ENCODE data around the gene CLIP2. TPM values are rescaled to one million over a fixed set of nuclear protein-coding genes. Genes with fewer than 3 reads are reported as not detected.

Gene CLIP2
- polyA plus RNA-seq, 3 donors = 1.1 to 5.2 (median 1.3) TPM

DNA sequence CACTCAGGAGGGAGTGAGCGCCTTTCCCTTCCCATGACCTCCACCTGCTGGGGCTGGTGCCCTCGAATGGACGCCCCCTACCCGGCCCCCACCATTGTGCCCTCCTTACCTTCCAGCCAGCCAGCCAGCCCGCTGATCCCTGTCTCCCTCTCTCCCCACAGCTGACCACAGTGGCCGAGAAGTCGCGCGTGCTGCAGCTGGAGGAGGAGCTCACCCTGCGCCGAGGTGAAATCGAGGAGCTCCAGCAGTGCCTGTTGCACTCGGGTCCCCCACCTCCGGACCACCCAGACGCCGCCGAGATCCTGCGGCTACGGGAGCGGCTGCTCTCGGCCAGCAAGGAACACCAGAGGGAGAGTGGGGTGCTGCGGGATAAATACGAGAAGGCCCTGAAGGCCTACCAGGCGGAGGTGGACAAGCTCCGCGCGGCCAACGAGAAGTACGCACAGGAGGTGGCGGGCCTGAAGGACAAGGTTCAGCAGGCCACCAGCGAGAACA lies 86.6 kb downstream of the CLIP2 start:
- H2AFZ ChIP-seq (ENCODE audit: insufficient read depth, low read depth, low read length, poor library complexity, severe bottlenecking) = no peak overlapping the region
- intact Hi-C loops (cut with micrococcal nuclease) = no loop called here
- peaks cover 11% of the 10 kb centered on the region for H3K4me1 Mint-ChIP-seq
- no peaks in the 10 kb centered on the region for H3K4me1 ChIP-seq (ENCODE audit: control insufficient read depth in 1 of 2, insufficient read depth in 2 of 2, low read length in 2 of 2)
- DNase-seq = no peak
- H3K4me3 ChIP-seq (replicated peaks in 1 of 3; ENCODE audit: low read depth in 2 of 3, low read length in 3 of 3) = no peak overlapping the region
- no peak overlapping the region for H3K4me3 Mint-ChIP-seq
- no peaks in the 10 kb centered on the region for H3K79me2 ChIP-seq (ENCODE audit: insufficient read depth, low read length)
- H3K27me3 Mint-ChIP-seq (ENCODE audit: low read depth in 3 of 3) = peaks cover 1 to 4% (median 2%) of the 10 kb centered on the region in 3 donors
- H3K9me3 ChIP-seq (replicated peaks in 1 of 2; ENCODE audit: control insufficient read depth in 1 of 2, insufficient read depth in 1 of 2, low read length in 2 of 2) = no peaks in the 10 kb centered on the region
- H3K27ac ChIP-seq (ENCODE audit: low read depth in 1 of 2, low read length in 2 of 2) = no peak overlapping the region
- no peaks in the 10 kb centered on the region for H3K27me3 ChIP-seq (ENCODE audit: control insufficient read depth in 2 of 2, insufficient read depth in 2 of 2, low read length in 2 of 2)
- peaks cover 12 to 19% of the 10 kb centered on the region in 2 donors for H3K36me3 Mint-ChIP-seq
- TF ChIP-seq, protein P1, sequence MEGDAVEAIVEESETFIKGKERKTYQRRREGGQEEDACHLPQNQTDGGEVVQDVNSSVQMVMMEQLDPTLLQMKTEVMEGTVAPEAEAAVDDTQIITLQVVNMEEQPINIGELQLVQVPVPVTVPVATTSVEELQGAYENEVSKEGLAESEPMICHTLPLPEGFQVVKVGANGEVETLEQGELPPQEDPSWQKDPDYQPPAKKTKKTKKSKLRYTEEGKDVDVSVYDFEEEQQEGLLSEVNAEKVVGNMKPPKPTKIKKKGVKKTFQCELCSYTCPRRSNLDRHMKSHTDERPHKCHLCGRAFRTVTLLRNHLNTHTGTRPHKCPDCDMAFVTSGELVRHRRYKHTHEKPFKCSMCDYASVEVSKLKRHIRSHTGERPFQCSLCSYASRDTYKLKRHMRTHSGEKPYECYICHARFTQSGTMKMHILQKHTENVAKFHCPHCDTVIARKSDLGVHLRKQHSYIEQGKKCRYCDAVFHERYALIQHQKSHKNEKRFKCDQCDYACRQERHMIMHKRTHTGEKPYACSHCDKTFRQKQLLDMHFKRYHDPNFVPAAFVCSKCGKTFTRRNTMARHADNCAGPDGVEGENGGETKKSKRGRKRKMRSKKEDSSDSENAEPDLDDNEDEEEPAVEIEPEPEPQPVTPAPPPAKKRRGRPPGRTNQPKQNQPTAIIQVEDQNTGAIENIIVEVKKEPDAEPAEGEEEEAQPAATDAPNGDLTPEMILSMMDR (IDR thresholded peaks at IDR 0.05) = no peak
- peaks cover 0 to 3% (median 0%) of the 10 kb centered on the region in 7 donors for H3K9me3 Mint-ChIP-seq
- H3K4me2 ChIP-seq (replicated peaks; ENCODE audit: extremely low read depth, low read length, poor library complexity, severe bottlenecking) = no peak overlapping the region
- H3K36me3 ChIP-seq (replicated peaks in 1 of 2; ENCODE audit: control insufficient read depth in 1 of 2, insufficient read depth in 2 of 2, low read length in 2 of 2) = peaks cover 10 to 22% of the 10 kb centered on the region in 2 donors
- H4K20me1 ChIP-seq (ENCODE audit: insufficient read depth, low read length) = no peaks in the 10 kb centered on the region
- no peak overlapping the region for H3K27ac Mint-ChIP-seq
- H3K9ac ChIP-seq (ENCODE audit: insufficient read depth, low read length, poor library complexity, severe bottlenecking) = no peak overlapping the region
- 96% methylated on average over 23 of the region's 31 CpGs for WGBS (ENCODE audit: insufficient coverage)

DNA sequence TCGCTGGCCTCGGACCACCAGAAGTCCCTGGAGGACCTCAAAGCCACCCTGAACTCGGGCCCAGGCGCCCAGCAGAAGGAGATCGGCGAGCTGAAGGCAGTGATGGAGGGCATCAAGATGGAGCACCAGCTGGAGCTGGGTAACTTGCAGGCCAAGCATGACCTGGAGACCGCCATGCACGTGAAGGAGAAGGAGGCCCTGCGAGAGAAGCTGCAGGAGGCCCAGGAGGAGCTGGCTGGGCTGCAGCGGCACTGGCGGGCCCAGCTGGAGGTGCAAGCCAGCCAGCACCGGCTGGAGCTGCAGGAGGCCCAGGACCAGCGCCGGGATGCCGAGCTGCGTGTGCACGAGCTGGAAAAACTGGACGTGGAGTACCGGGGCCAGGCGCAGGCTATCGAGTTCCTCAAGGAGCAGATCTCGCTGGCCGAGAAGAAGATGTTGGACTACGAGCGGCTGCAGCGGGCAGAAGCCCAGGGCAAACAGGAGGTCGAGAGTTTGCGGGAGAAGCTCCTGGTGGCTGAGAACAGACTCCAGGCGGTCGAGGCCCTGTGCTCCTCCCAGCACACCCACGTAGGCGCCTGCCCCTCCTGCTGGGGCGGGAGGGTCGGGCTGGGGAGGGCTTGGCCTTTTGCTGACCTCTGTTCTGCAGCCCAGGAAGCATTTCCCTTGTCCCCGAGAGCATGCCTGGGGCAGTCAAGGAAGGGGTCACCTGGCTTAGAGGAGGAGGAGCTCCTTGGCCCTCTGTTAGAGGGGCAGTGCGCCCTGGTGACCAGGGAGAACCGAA lies 87.2 kb downstream of the CLIP2 start:
- no peak for DNase-seq
- no peaks in the 10 kb centered on the region for H3K4me1 ChIP-seq (ENCODE audit: control insufficient read depth in 1 of 2, insufficient read depth in 2 of 2, low read length in 2 of 2)
- Mint-ChIP-seq H3K36me3 (peaks cover 12 to 19% of the 10 kb centered on the region in 2 donors), H3K4me1 (peaks cover 11% of the 10 kb centered on the region), H3K27me3 (ENCODE audit: low read depth in 3 of 3) (peaks cover under 1 to 2% (median 1%) of the 10 kb centered on the region in 3 donors), H3K4me3 (no peak overlapping the region), H3K27ac (no peak overlapping the region), H3K9me3 (peaks cover 0 to 3% (median 0%) of the 10 kb centered on the region in 7 donors)
- no peaks in the 10 kb centered on the region for H3K9me3 ChIP-seq (replicated peaks in 1 of 2; ENCODE audit: control insufficient read depth in 1 of 2, insufficient read depth in 1 of 2, low read length in 2 of 2)
- no peak overlapping the region for H3K9ac ChIP-seq (ENCODE audit: insufficient read depth, low read length, poor library complexity, severe bottlenecking)
- no peaks in the 10 kb centered on the region for H4K20me1 ChIP-seq (ENCODE audit: insufficient read depth, low read length)
- H3K79me2 ChIP-seq (ENCODE audit: insufficient read depth, low read length) = no peaks in the 10 kb centered on the region
- no peaks in the 10 kb centered on the region for H3K27me3 ChIP-seq (ENCODE audit: control insufficient read depth in 2 of 2, insufficient read depth in 2 of 2, low read length in 2 of 2)
- TF ChIP-seq, protein P1 (IDR thresholded peaks at IDR 0.05) = no peak
- 94% methylated on average over 34 of the region's 37 CpGs for WGBS (ENCODE audit: insufficient coverage)
- peaks cover 10 to 22% of the 10 kb centered on the region in 2 donors for H3K36me3 ChIP-seq (replicated peaks in 1 of 2; ENCODE audit: control insufficient read depth in 1 of 2, insufficient read depth in 2 of 2, low read length in 2 of 2)
- H3K27ac ChIP-seq (ENCODE audit: low read depth in 1 of 2, low read length in 2 of 2) = no peak overlapping the region
- no peak overlapping the region for H2AFZ ChIP-seq (ENCODE audit: insufficient read depth, low read depth, low read length, poor library complexity, severe bottlenecking)
- intact Hi-C loops (cut with micrococcal nuclease) = no loop called here
- H3K4me3 ChIP-seq (replicated peaks in 1 of 3; ENCODE audit: low read depth in 2 of 3, low read length in 3 of 3) = no peak overlapping the region
- H3K4me2 ChIP-seq (replicated peaks; ENCODE audit: extremely low read depth, low read length, poor library complexity, severe bottlenecking) = no peak overlapping the region

Measured in CD14-positive monocyte (primary cell).